ENCODE results near the gene SNAPC4.

Gene SNAPC4

GRCh38 chr9:136389396-136389795 lies 10.6 kb downstream of the SNAPC4 start:
- no peak for TF ChIP-seq CTCF (IDR thresholded peaks at IDR 0.05)

GRCh38 chr9:136387217-136387616 lies 12.8 kb downstream of the SNAPC4 start:
- TF ChIP-seq CTCF (IDR thresholded peaks at IDR 0.05) = no peak

GRCh38 chr9:136386018-136386417 lies 14.0 kb downstream of the SNAPC4 start:
- TF ChIP-seq CTCF (IDR thresholded peaks at IDR 0.05) = no peak

GRCh38 chr9:136385015-136385414 lies 15.0 kb downstream of the SNAPC4 start:
- TF ChIP-seq CTCF (IDR thresholded peaks at IDR 0.05) = no peak

GRCh38 chr9:136383436-136383835 lies 16.5 kb downstream of the SNAPC4 start:
- TF ChIP-seq CTCF (IDR thresholded peaks at IDR 0.05) = no peak

GRCh38 chr9:136381966-136382513 lies 17.9 kb downstream of the SNAPC4 start:
- TF ChIP-seq CTCF (IDR thresholded peaks at IDR 0.05) = no peak

- TF ChIP-seq CTCF (IDR thresholded peaks at IDR 0.05) = no peak
These were observed 18.7 kb downstream of the SNAPC4 start for GRCh38 chr9:136381311-136381710.

- no peak for TF ChIP-seq CTCF (IDR thresholded peaks at IDR 0.05)
These were observed 19.6 kb downstream of the SNAPC4 start for GRCh38 chr9:136380381-136380780.

Data from LNCAP (cell line).